Measurements from ENCODE around the gene BPGM.

GRCh38 chr7:134699899-134700298, 53.2 kb downstream of the BPGM start:
- TF ChIP-seq CTCF (IDR thresholded peaks at IDR 0.05) (no peak), POLR2A (IDR thresholded peaks at IDR 0.05) (no peak)

All from thyroid gland (tissue), 4 donors.